GM12875 (cell line): ENCODE measurements around the gene IFIT3.
"Not testable (repeated sequence)": the region's sequence is repeated elsewhere in the genome, so short reads cannot be mapped to it uniquely, and the experiment has no call there.

Experiments
- H3K4me3 ChIP-seq: one replicate; pipeline ENCODE4 v1.5.1; 2011; ENCODE audit warnings: low read depth, low read length, control low read depth
- TF ChIP-seq, protein P1 (sequence below): IDR thresholded peaks from 2 replicates; pipeline ENCODE4 v1.5.1; 2011; ENCODE audit warnings: low read depth, mild to moderate bottlenecking, control low read depth, inconsistent platforms, low read length, moderate library complexity, borderline replicate concordance; ENCODE audit not compliant: insufficient read depth

The IFIT3 gene

DNA sequence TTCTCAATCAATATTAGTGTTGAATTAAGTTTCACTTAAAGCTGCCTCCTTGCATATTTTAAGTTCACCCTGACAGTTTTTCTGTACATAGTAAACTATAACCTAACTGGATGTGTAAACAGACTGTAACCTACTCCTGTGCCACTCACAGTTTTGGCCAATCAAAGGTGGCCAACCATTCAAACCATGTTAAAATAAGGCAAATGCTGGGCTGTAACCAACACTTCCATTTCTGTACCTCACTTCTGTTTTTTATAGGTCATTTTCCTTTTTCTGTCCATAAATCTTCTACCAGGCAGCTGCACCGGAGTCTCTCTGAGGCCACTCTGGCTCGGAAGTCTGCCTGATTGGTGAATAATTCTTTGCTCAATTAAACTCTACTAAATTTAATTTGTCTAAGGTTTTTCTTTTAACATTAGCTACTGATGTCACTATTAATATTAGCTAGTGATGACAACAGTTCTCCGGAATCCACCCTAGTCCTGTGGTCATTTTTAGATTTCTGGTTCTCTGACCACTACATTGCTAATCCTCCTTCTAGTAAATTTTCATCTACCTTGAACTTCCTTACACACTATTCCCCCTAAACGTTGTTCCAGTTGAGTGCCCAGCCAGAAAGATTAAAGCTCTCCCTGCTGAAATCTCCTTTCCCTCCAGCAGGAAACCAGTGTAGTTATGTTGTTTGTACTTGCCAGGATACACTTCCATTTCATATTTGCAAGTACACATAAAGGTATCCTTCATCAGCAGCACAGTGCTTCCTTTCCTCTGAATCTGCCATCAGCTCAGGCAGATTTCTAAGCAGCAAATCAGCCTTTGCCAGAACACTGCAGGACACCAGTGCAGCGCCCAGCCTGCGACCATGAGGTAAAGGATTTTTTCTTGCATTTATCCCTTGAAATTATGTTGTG lies 44.5 kb upstream of the IFIT3 start:
- TF ChIP-seq, protein P1, sequence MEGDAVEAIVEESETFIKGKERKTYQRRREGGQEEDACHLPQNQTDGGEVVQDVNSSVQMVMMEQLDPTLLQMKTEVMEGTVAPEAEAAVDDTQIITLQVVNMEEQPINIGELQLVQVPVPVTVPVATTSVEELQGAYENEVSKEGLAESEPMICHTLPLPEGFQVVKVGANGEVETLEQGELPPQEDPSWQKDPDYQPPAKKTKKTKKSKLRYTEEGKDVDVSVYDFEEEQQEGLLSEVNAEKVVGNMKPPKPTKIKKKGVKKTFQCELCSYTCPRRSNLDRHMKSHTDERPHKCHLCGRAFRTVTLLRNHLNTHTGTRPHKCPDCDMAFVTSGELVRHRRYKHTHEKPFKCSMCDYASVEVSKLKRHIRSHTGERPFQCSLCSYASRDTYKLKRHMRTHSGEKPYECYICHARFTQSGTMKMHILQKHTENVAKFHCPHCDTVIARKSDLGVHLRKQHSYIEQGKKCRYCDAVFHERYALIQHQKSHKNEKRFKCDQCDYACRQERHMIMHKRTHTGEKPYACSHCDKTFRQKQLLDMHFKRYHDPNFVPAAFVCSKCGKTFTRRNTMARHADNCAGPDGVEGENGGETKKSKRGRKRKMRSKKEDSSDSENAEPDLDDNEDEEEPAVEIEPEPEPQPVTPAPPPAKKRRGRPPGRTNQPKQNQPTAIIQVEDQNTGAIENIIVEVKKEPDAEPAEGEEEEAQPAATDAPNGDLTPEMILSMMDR: no peak

DNA sequence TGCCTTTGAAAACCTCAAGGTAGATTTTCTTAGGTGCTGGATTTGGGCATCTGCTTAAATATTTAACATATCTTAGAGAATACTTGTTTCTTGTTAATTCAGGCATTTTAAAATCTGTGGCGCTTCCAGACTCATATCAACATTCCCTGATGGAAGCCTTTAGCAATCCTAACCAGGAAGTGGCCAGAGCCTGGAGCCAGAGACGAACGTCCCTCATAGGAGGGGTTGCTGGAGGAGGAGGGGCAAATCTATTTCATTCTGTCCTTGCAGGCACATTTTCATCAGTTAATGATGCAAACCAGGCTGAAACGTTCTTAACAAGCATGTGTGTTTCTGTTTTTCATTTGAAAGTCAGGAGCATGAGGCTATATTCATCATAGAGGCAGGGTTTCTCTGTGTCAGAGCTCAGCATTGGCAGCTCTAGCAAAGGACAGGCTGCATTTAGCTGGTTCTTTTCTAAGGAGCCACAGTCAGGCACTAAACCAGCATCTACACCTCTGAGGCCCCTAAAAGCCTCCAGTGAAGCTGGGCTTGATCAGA lies 43.8 kb upstream of the IFIT3 start:
- TF ChIP-seq, protein P1: no peak
- no peak overlapping the region for H3K4me3 ChIP-seq

More for the DNA sequence above, 44.5 kb upstream of the IFIT3 start:
- no peak overlapping the region for H3K4me3 ChIP-seq

DNA sequence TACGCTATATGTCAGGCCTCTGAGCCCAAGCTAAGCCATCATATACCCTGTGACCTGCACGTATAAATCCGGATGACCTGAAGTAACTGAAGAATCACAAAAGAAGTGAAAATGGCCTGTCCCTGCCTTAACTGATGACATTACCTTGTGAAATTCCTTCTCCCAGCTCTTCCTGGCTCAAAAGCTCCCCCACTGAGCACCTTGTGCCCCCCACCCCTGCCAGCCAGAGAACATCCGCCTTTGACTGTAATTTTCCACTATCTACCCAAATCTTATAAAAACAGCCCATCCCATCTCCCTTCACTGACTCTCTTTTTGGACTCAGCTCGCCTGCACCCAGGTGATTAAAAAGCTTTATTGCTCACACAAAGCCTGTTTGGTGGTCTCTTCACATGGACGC lies 43.1 kb upstream of the IFIT3 start:
- not testable (repeated sequence) for H3K4me3 ChIP-seq

DNA sequence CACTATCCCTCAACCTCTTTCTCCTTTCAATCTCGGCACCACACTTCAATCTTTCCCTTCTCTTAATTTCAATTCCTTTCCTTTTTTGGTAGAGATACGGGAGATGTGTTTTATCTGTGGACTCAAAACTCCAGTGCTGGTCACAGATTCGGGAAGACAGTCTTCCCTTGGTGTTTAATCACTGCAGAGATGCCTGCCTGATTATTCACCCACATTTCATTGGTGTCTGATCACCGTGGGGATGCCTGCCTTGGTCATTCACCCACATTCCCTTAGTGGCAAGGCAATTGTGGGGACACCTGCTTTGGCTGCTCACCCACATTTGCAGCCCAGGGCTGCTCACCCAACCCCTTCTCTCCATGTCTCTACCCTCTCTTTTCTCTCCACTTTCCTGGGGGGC lies 42.5 kb upstream of the IFIT3 start:
- H3K4me3 ChIP-seq: not testable (repeated sequence)

DNA sequence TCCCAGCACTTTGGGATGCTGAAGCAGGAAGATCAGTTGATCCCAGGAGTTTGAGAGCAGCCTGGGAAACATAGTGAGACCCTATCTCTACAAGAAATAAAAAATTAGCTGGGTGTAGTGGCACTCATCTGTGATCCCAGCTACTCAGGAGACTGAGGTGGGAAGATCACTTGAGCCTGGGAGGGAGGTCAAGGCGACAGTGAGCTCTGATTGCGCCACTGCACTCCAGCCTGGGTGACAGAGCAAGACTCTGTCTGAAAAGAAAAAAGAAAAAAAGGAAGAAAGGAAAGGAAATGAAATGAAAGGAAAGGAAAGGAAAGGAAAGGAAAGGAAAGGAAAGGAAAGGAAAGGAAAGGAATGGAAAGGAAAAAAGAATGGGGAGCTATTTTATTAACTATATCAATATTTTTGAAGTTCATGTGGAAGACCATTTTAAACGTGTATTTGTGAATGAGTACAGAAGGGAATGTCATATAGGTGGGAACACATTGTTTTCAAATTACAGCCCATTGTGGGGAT lies 33.0 kb upstream of the IFIT3 start:
- H3K4me3 ChIP-seq: no peak overlapping the region
- TF ChIP-seq, protein P1: no peak

DNA sequence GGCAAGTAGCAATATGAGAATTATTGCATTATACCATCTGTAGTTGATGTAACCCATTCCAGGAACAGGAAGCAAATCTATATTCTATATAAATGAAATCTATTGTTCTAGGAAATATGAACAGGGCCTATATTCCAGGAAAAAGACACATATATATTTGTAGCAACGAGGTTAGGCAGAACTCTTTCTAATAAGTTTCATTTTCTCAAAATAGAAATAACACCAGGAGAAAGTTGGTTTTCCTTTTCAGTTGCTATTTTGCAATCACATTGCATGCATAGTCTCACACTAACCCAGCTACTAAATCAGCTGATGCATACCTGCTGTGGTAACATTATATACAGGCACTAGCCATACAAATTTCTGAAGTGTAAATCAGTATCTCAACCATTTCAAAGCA lies 32.2 kb upstream of the IFIT3 start:
- no peak overlapping the region for H3K4me3 ChIP-seq

DNA sequence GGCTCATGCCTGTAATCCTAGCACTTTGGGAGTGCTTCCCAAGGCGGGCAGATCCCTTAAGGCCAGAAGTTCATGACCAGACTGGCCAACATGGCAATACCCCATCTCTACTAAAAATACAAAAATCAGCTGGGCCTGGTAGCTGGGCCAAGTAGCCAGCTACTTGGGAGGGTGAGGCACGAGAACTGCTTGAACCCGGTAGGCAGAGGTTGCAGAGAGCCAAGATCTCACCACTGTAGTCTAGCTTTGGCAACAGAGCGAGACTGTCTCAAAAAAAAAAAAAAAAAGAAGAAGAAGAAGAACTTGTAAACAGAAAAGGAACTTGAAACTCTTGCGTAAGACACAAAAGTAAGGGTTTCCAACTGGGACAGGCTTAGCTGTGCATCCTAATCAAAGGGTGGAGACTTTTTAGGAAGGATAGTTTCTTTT lies 31.6 kb upstream of the IFIT3 start:
- TF ChIP-seq, protein P1: no peak
- no peak overlapping the region for H3K4me3 ChIP-seq

More for the DNA sequence above, 32.2 kb upstream of the IFIT3 start:
- TF ChIP-seq, protein P1: no peak

DNA sequence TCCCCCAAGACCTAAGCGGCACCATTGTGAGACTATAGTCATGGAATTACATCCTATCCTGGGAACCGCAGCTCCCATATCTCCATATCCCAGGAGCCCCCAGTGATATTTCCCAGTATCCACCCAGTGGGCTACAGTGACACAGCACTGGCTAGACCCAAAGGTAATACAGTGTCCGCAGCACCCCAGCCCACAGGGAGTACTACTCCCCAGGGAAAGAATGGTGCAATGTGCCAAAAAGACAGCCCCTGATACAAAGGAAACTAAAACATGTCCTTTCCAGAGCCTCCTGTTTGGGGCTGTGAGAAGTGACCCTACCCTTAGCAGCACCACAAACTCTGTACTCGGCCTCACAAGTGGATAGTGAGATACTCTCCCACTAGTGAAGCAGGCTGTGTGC lies 30.4 kb upstream of the IFIT3 start:
- TF ChIP-seq, protein P1: no peak
- no peak overlapping the region for H3K4me3 ChIP-seq
